RPMI8226 (cell line): ENCODE measurements around the gene AVL9.
A peak's percentile ranks its signal among the peaks of the same experiment; 100 is the strongest.
"Not testable (repeated sequence)": the region's sequence is repeated elsewhere in the genome, so short reads cannot be mapped to it uniquely, and the experiment has no call there.

Source experiments
- DNase-seq: peaks from one replicate; pipeline ENCODE4 v3.0.0-alpha.2; 2015

Gene AVL9

GRCh38 chr7:32495298-32496051 is at the start of gene AVL9:
TSS of gene AVL9 (plus strand) at chr7:32495489. CDS start at chr7:32495710, 221 bp downstream.
- peak; percentile 98 for DNase-seq

- DNase-seq: no peak
Observed at GRCh38 chr7:32447218-32447617, 48.1 kb upstream of the AVL9 start.

- DNase-seq: no peak
Observed at GRCh38 chr7:32453341-32454011, 41.8 kb upstream of the AVL9 start.

GRCh38 chr7:32458025-32458424 is 37.3 kb upstream of the AVL9 start:
- DNase-seq: no peak

GRCh38 chr7:32459788-32460187 is 35.5 kb upstream of the AVL9 start:
- DNase-seq: no peak

GRCh38 chr7:32461484-32461883 is 33.8 kb upstream of the AVL9 start:
- no peak for DNase-seq

GRCh38 chr7:32462451-32462850 is 32.8 kb upstream of the AVL9 start:
- no peak for DNase-seq

- no peak for DNase-seq
Observed at GRCh38 chr7:32462977-32463376, 32.3 kb upstream of the AVL9 start.

GRCh38 chr7:32464641-32465416 is 30.5 kb upstream of the AVL9 start:
- not testable (repeated sequence) for DNase-seq

GRCh38 chr7:32470004-32470403 is 25.3 kb upstream of the AVL9 start:
- DNase-seq: not testable (repeated sequence)

- no peak for DNase-seq
Observed at GRCh38 chr7:32470871-32471270, 24.4 kb upstream of the AVL9 start.

- no peak for DNase-seq
Observed at GRCh38 chr7:32472015-32472414, 23.3 kb upstream of the AVL9 start.

GRCh38 chr7:32474008-32474407 is 21.3 kb upstream of the AVL9 start:
- no peak for DNase-seq

- no peak for DNase-seq
Observed at GRCh38 chr7:32476816-32477648, 18.3 kb upstream of the AVL9 start.

- no peak for DNase-seq
Observed at GRCh38 chr7:32477649-32477980, 17.7 kb upstream of the AVL9 start.

- DNase-seq: peak; percentile 60
Observed at GRCh38 chr7:32479574-32480200, 15.6 kb upstream of the AVL9 start.

- DNase-seq: no peak
Observed at GRCh38 chr7:32481176-32481575, 14.1 kb upstream of the AVL9 start.

GRCh38 chr7:32481921-32482320 is 13.4 kb upstream of the AVL9 start:
- DNase-seq: no peak

- DNase-seq: no peak
Observed at GRCh38 chr7:32489788-32490126, 5.5 kb upstream of the AVL9 start.

GRCh38 chr7:32490127-32490796 is 5.0 kb upstream of the AVL9 start, which contains the start of gene LSM5:
TSS of gene LSM5 (minus strand) at chr7:32490380. CDS start at chr7:32490365, 15 bp downstream.
- DNase-seq: peak; percentile 98

GRCh38 chr7:32494946-32495297 is 367 bp upstream of the AVL9 start:
- DNase-seq: no peak
